OCI-LY1 (cell line): ENCODE results near the gene GET3.
"Not testable (repeated sequence)": the region's sequence is repeated elsewhere in the genome, so short reads cannot be mapped to it uniquely, and the experiment has no call there.

Experiments
- H2AFZ ChIP-seq: fragments of 200-600 bp; sonication (generic), shearing (Covaris generic); 2 replicates; pipeline ENCODE4 v1.6.0; 2014; ENCODE audit warnings: antibody characterized with exemption, mild to moderate bottlenecking, low read length
- H3F3A ChIP-seq: fragments of 200-600 bp; sonication (generic), shearing (Covaris generic); 2 replicates; pipeline ENCODE4 v1.6.0; 2014; ENCODE audit warnings: mild to moderate bottlenecking, antibody characterized with exemption, low read length, moderate library complexity; ENCODE audit not compliant: insufficient read depth
- H3K27ac ChIP-seq: fragments of 200-600 bp; sonication (generic); 2 replicates; pipeline ENCODE4 v1.5.1; 2014; ENCODE audit warnings: low read length, mixed run types, mild to moderate bottlenecking, low read depth; ENCODE audit not compliant: poor library complexity, severe bottlenecking
- H3K27me3 ChIP-seq: fragments of 200-600 bp; sonication (generic); 2 replicates; pipeline ENCODE4 v1.6.0; 2014; ENCODE audit warnings: antibody characterized with exemption, mild to moderate bottlenecking, low read length, moderate library complexity; ENCODE audit not compliant: insufficient read depth
- H3K36me3 ChIP-seq: fragments of 200-600 bp; sonication (generic); 2 replicates; pipeline ENCODE4 v1.6.1; 2014; ENCODE audit warnings: mild to moderate bottlenecking, antibody characterized with exemption, low read length, moderate library complexity, mixed read lengths; ENCODE audit not compliant: insufficient read depth
- H3K4me1 ChIP-seq: fragments of 200-600 bp; sonication (generic); 2 replicates; pipeline ENCODE4 v1.5.1; 2014; ENCODE audit warnings: mild to moderate bottlenecking, low read length, moderate library complexity; ENCODE audit not compliant: insufficient read depth, severe bottlenecking
- H3K4me2 ChIP-seq: fragments of 200-600 bp; sonication (generic), shearing (Covaris generic); 2 replicates; pipeline ENCODE4 v1.6.1; 2014; ENCODE audit warnings: low read length
- H3K4me3 ChIP-seq: fragments of 200-600 bp; sonication (generic); 2 replicates; pipeline ENCODE4 v1.5.1; 2014; ENCODE audit warnings: low read length, low read depth, mild to moderate bottlenecking, mixed read lengths; ENCODE audit not compliant: poor library complexity, severe bottlenecking
- H3K79me2 ChIP-seq: fragments of 200-600 bp; shearing (Covaris generic); 2 replicates; pipeline ENCODE4 v1.6.1; 2016; ENCODE audit warnings: mixed run types, low read length, mixed read lengths; ENCODE audit not compliant: insufficient read depth
- H3K9ac ChIP-seq: fragments of 200-600 bp; sonication (generic), shearing (Covaris generic); 2 replicates; pipeline ENCODE4 v1.6.1; 2014; ENCODE audit warnings: mild to moderate bottlenecking, low read length, mixed read lengths
- H3K9me2 ChIP-seq: fragments of 200-600 bp; sonication (generic), shearing (Covaris generic); 2 replicates; pipeline ENCODE4 v1.6.1; 2014; ENCODE audit warnings: low read depth, mild to moderate bottlenecking, low read length, mixed read lengths
- H3K9me3 ChIP-seq: fragments of 200-600 bp; shearing (Covaris generic); 2 replicates; pipeline ENCODE4 v1.6.1; 2014; ENCODE audit warnings: low read length, mixed read lengths
- H4K20me1 ChIP-seq: fragments of 200-600 bp; sonication (generic), shearing (Covaris generic); 2 replicates; pipeline ENCODE4 v1.6.0; 2016; ENCODE audit warnings: mild to moderate bottlenecking, low read length; ENCODE audit not compliant: insufficient read depth
- CTCF ChIP-seq: fragments of 200-600 bp; sonication (generic), shearing (Covaris generic); IDR thresholded peaks from 2 replicates; pipeline ENCODE4 v1.5.1; 2017; ENCODE audit warnings: mild to moderate bottlenecking, antibody characterized with exemption, low read length, moderate library complexity, mixed read lengths
- EZH2 ChIP-seq: fragments of 200-600 bp; sonication (generic), shearing (Covaris generic); IDR thresholded peaks from 2 replicates; pipeline ENCODE4 v1.8.0; 2017; ENCODE audit warnings: borderline replicate concordance, mixed run types, mild to moderate bottlenecking, antibody characterized with exemption, low read length, moderate library complexity, mixed read lengths

GET3 gene

GRCh38 chr19:12695514-12695913, 41.8 kb upstream of the GET3 start:
- no peak overlapping the region for H3K27ac ChIP-seq

GRCh38 chr19:12695997-12696365, 41.3 kb upstream of the GET3 start:
- Histone ChIP-seq H3F3A (peaks cover 7% of the 10 kb centered on the region; the same call in 1 of the 2 replicates), H3K27me3 (no peaks in the 10 kb centered on the region), H3K4me3 (peak overlapping the region; percentile 80), H3K9me2 (no peaks in the 10 kb centered on the region), H3K4me1 (peaks cover 20% of the 10 kb centered on the region), H3K79me2 (no peaks in the 10 kb centered on the region), H3K36me3 (peaks cover 26% of the 10 kb centered on the region), H3K9ac (peak overlapping the region; percentile 72), H2AFZ (no peak overlapping the region), H3K27ac (no peak overlapping the region), H4K20me1 (no peaks in the 10 kb centered on the region), H3K9me3 (no peaks in the 10 kb centered on the region), H3K4me2 (peak overlapping the region; percentile 89)
- no peak for TF ChIP-seq EZH2
- no peak for TF ChIP-seq CTCF

More at GRCh38 chr19:12695514-12695913, 41.8 kb upstream of the GET3 start:
- Histone ChIP-seq H3K4me1 (peaks cover 20% of the 10 kb centered on the region), H3K4me3 (peak overlapping the region; percentile 80), H4K20me1 (no peaks in the 10 kb centered on the region), H3K79me2 (no peaks in the 10 kb centered on the region), H3K4me2 (peak overlapping the region; percentile 89), H2AFZ (no peak overlapping the region), H3K9me3 (no peaks in the 10 kb centered on the region), H3K9ac (peak overlapping the region; percentile 72), H3K27me3 (no peaks in the 10 kb centered on the region), H3K9me2 (no peaks in the 10 kb centered on the region), H3K36me3 (peaks cover 22% of the 10 kb centered on the region; the same call in 1 of the 2 replicates), H3F3A (peaks cover 7% of the 10 kb centered on the region; the same call in 1 of the 2 replicates)
- no peak for TF ChIP-seq EZH2
- TF ChIP-seq CTCF, result no peak

- Histone ChIP-seq H3K27me3 (no peaks in the 10 kb centered on the region), H3K79me2 (no peaks in the 10 kb centered on the region), H3K9me2 (no peaks in the 10 kb centered on the region), H3K9ac (peak within 1 kb of the TSS; percentile 72), H3K9me3 (no peaks in the 10 kb centered on the region), H2AFZ (no peak within 1 kb of the TSS), H3K4me3 (peak within 1 kb of the TSS; percentile 80), H3K4me1 (peaks cover 20% of the 10 kb centered on the region), H3K36me3 (peaks cover 33% of the 10 kb centered on the region), H3K27ac (peak within 1 kb of the TSS; percentile 92), H3K4me2 (peak within 1 kb of the TSS; percentile 89), H3F3A (peaks cover 7% of the 10 kb centered on the region; the same call in 1 of the 2 replicates), H4K20me1 (no peaks in the 10 kb centered on the region)
- TF ChIP-seq EZH2 (no peak), CTCF (no peak)
Measured at GRCh38 chr19:12696366-12697335, 40.6 kb upstream of the GET3 start, which contains the start of gene FBXW9. Gene FBXW9 (minus strand): TSS chr19:12696631. CDS start chr19:12696581, 50 bp downstream.

- peaks cover 41% of the 10 kb centered on the region for H3K36me3 ChIP-seq
- peak overlapping the region; percentile 89 for H3K4me2 ChIP-seq
Measured at GRCh38 chr19:12697425-12697824, 39.9 kb upstream of the GET3 start.

More at GRCh38 chr19:12697425-12697824, 39.9 kb upstream of the GET3 start:
- not testable (repeated sequence) for H3K9me3 ChIP-seq, H2AFZ ChIP-seq, H4K20me1 ChIP-seq, H3K79me2 ChIP-seq, H3F3A ChIP-seq, H3K27me3 ChIP-seq, H3K9me2 ChIP-seq
- H3K9ac ChIP-seq, result peak overlapping the region; percentile 72; the same call in 1 of the 2 replicates
- H3K4me1 ChIP-seq, result peaks cover 20% of the 10 kb centered on the region
- H3K27ac ChIP-seq, result peak overlapping the region; percentile 92
- peak overlapping the region; percentile 80 for H3K4me3 ChIP-seq
